Measurements from ENCODE around the gene CNDP1. TPM values are rescaled to one million over a fixed set of nuclear protein-coding genes. Genes with fewer than 3 reads are reported as not detected.

The CNDP1 gene
- total RNA-seq, 4 donors from 2014 or later, result 0.08 to 2.4 TPM; not detected in 2

DNA sequence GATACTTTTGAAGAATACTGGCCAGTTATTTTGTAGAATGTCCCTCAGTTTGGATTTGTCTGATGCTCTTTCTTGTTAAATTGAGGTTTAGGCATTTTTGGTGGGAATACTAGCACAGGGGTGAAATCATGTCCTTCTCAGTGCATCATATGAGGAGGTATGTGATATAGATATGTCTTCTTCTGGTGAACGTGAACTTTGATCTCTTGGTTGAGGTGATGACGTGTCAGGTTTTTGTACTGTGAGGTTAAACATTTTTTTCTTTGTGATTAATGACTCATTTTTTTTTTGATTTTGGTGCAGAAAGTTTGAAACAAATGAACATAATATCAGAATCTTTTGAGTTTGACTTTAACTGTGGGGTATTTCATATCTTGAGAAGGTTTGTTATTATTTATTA, 74.4 kb downstream of the CNDP1 start:
- intact Hi-C loops (cut with DNase I; ENCODE audit: low total_unique reads), result no loop called here
- H3K4me3 ChIP-seq (ENCODE audit: low read depth, poor library complexity, severe bottlenecking), result no peak overlapping the region
- DNase-seq (ENCODE audit: low spot score in 2 of 2), result no peak
- WGBS, 2 donors, result 96 to 98% methylated on average over 2 of the region's 2 CpGs
- TF ChIP-seq POLR2A (IDR thresholded peaks at IDR 0.05), result no peak
- TF ChIP-seq, protein P1, sequence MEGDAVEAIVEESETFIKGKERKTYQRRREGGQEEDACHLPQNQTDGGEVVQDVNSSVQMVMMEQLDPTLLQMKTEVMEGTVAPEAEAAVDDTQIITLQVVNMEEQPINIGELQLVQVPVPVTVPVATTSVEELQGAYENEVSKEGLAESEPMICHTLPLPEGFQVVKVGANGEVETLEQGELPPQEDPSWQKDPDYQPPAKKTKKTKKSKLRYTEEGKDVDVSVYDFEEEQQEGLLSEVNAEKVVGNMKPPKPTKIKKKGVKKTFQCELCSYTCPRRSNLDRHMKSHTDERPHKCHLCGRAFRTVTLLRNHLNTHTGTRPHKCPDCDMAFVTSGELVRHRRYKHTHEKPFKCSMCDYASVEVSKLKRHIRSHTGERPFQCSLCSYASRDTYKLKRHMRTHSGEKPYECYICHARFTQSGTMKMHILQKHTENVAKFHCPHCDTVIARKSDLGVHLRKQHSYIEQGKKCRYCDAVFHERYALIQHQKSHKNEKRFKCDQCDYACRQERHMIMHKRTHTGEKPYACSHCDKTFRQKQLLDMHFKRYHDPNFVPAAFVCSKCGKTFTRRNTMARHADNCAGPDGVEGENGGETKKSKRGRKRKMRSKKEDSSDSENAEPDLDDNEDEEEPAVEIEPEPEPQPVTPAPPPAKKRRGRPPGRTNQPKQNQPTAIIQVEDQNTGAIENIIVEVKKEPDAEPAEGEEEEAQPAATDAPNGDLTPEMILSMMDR (IDR thresholded peaks at IDR 0.05), result no peak

DNA sequence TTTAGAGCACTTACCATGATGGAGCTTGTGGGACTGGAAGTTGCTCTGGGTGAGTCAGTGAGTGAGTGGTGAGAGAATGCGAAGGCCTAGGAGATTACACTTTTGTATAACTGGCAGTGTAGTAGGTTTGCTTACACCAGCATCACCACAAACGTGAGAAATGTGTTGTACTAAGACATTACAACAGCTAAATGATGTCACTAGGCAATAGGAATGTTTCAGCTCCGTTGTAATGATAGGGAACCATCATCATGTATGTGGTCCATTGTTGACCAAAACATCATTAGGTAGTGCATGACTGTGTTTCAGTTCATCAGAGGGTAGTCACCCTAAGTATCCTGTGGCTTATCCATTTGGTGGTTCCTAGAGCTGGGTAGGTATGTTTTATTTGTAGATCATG, 75.2 kb downstream of the CNDP1 start:
- TF ChIP-seq POLR2A (IDR thresholded peaks at IDR 0.05), result no peak
- TF ChIP-seq, protein P1 (IDR thresholded peaks at IDR 0.05), result no peak
- WGBS, 2 donors, result 89 to 91% methylated on average over 3 of the region's 3 CpGs
- no peak overlapping the region for H3K4me3 ChIP-seq (ENCODE audit: low read depth, poor library complexity, severe bottlenecking)
- no peak for DNase-seq (ENCODE audit: low spot score in 2 of 2)
- intact Hi-C loops (cut with DNase I; ENCODE audit: low total_unique reads), result no loop called here

DNA sequence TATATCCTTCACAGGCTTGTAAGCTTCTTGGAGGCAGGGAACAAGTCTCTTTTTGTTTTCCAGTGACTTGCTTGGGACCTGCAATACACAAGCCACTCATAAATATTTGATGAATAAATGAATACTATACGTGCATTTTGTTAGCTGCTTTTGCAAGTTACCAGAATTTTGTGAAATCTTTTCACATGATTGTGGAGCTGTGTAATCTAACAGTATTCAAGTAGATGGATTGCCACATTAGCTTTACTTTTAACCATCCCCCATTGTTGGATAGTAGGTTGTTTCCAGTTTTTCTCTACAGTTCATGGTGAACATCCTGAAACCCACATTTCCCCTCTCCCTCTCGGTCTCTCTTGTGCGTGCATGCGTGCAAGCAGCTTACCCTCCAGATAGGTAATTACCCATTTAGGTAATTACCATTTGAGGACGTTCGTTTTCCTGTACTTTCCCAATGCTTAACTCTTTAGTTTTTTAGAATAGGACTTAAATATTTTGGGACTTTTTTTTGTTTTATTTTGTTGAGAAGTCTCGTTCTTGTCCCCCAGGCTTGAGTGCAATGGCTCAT, 75.8 kb downstream of the CNDP1 start:
- TF ChIP-seq, protein P1 (IDR thresholded peaks at IDR 0.05), result no peak
- no peak for TF ChIP-seq POLR2A (IDR thresholded peaks at IDR 0.05)
- 94% methylated on average over 7 of the region's 7 CpGs for WGBS, 2 donors
- H3K4me3 ChIP-seq (ENCODE audit: low read depth, poor library complexity, severe bottlenecking), result no peak overlapping the region
- no peak for DNase-seq (ENCODE audit: low spot score in 2 of 2)
- intact Hi-C loops (cut with DNase I; ENCODE audit: low total_unique reads), result no loop called here

DNA sequence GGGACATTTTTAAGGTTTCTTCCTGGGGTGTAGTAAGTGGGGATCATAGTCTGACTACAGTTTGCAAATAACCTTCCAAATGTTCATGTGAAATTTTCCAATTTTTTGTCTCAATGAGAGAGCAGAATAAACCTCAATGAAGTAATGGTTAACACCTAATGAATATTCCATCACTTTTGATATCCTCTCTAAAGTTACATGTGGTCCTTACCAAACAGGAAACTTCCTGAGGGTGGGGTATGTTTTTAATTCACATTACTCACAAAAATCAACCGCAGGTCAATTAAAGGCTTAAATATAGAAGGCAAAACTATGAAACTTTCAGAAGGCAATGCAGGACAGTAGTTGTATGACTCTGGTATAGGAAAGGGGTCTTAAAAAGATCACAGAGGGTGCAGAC, 76.6 kb downstream of the CNDP1 start:
- TF ChIP-seq, protein P1 (IDR thresholded peaks at IDR 0.05), result no peak
- TF ChIP-seq POLR2A (IDR thresholded peaks at IDR 0.05), result no peak
- intact Hi-C loops (cut with DNase I; ENCODE audit: low total_unique reads), result no loop called here
- no peak overlapping the region for H3K4me3 ChIP-seq (ENCODE audit: low read depth, poor library complexity, severe bottlenecking)
- 71 to 79% methylated on average over 1 of the region's 1 CpG for WGBS, 2 donors
- DNase-seq (ENCODE audit: low spot score in 2 of 2), result no peak

DNA sequence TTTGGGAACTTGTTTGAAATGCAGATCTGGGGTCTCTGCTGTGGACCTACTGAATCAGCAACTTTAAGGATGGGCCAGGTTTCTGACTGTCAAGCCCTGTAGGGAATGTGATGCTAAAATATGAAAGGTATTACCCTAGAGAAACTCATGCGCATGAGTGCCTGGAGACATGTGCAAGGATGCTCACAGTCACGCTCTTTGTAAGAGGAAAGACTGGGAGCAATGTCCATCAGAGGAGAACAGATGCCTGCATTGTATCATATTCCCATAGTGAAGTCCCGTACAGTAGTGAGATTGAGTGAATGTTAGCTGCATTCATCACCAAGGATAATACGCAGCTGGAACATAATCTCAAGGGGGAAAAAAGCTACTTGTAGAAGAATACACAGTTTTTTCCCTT, 77.5 kb downstream of the CNDP1 start:
- no peak for DNase-seq (ENCODE audit: low spot score in 2 of 2)
- H3K4me3 ChIP-seq (ENCODE audit: low read depth, poor library complexity, severe bottlenecking), result no peak overlapping the region
- intact Hi-C loops (cut with DNase I; ENCODE audit: low total_unique reads), result no loop called here
- WGBS, 2 donors, result 90 to 96% methylated on average over 4 of the region's 4 CpGs
- no peak for TF ChIP-seq POLR2A (IDR thresholded peaks at IDR 0.05)
- TF ChIP-seq, protein P1 (IDR thresholded peaks at IDR 0.05), result no peak

DNA sequence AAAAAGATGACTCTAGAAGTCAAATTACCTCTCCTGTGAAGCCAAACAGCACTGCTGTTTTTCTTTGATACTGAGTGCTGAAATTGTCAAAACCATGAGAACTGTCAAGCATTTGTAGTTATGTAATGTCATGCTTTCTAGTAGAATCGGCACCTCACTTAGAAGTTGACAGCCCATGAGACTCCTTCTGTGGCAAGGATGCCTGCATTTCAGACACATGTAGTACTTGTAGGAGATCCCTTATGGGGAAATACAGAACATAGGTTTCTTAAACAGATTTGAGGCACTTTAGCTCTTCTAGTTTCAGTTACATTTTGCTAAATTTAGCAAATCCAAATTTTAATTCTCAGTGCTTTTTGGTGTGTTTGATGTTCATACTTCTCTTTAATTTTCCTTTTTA, 79.1 kb downstream of the CNDP1 start:
- no peak for TF ChIP-seq POLR2A (IDR thresholded peaks at IDR 0.05)
- TF ChIP-seq, protein P1 (IDR thresholded peaks at IDR 0.05), result no peak
- intact Hi-C loops (cut with DNase I; ENCODE audit: low total_unique reads), result no loop called here
- WGBS, 2 donors, result 59 to 63% methylated on average over 1 of the region's 1 CpG
- H3K4me3 ChIP-seq (ENCODE audit: low read depth, poor library complexity, severe bottlenecking), result no peak overlapping the region
- DNase-seq (ENCODE audit: low spot score in 2 of 2), result no peak

Data from lower leg skin (tissue), 4 donors.